CD4-positive, alpha-beta T cell treated with Interleukin-4 for 4 hours (primary cell): ENCODE data around the gene OGFR.
"Not testable (repeated sequence)": the region's sequence is repeated elsewhere in the genome, so short reads cannot be mapped to it uniquely, and the experiment has no call there.

ENCODE experiments used
- DNase-seq: peaks from one replicate; pipeline ENCODE4 v3.0.0-alpha.2; 2020

Gene OGFR

GRCh38 chr20:62841705-62842212 lies 37.1 kb downstream of the OGFR start:
- DNase-seq = no peak

GRCh38 chr20:62843656-62844055 lies 39.0 kb downstream of the OGFR start:
- no peak for DNase-seq

- DNase-seq = no peak
Measured at GRCh38 chr20:62844182-62844581, 39.5 kb downstream of the OGFR start.

- DNase-seq = no peak
Measured at GRCh38 chr20:62845416-62846160, 41.0 kb downstream of the OGFR start.

GRCh38 chr20:62846166-62846890 lies 41.7 kb downstream of the OGFR start:
- DNase-seq = no peak

- not testable (repeated sequence) for DNase-seq
Measured at GRCh38 chr20:62848917-62849316, 44.3 kb downstream of the OGFR start.

- DNase-seq = no peak
Measured at GRCh38 chr20:62849431-62849830, 44.8 kb downstream of the OGFR start.

- DNase-seq = no peak
Measured at GRCh38 chr20:62850333-62850974, 45.8 kb downstream of the OGFR start.

GRCh38 chr20:62852196-62852595 lies 47.6 kb downstream of the OGFR start:
- no peak for DNase-seq

- DNase-seq = no peak
Measured at GRCh38 chr20:62852841-62853240, 48.2 kb downstream of the OGFR start.

- not testable (repeated sequence) for DNase-seq
Measured at GRCh38 chr20:62853304-62853703, 48.7 kb downstream of the OGFR start.

GRCh38 chr20:62854121-62854520 lies 49.5 kb downstream of the OGFR start:
- DNase-seq = no peak

GRCh38 chr20:62855120-62855519 lies 50.5 kb downstream of the OGFR start:
- DNase-seq = no peak

GRCh38 chr20:62856931-62857619 lies 52.4 kb downstream of the OGFR start:
- no peak for DNase-seq

GRCh38 chr20:62858058-62858830 lies 53.6 kb downstream of the OGFR start:
- no peak for DNase-seq

- no peak for DNase-seq
Measured at GRCh38 chr20:62859721-62860120, 55.1 kb downstream of the OGFR start.

GRCh38 chr20:62860391-62860923 lies 55.8 kb downstream of the OGFR start:
- DNase-seq = no peak

GRCh38 chr20:62860924-62861691 lies 56.5 kb downstream of the OGFR start:
- peak; percentile 27 for DNase-seq

- peak; percentile 84 for DNase-seq
Measured at GRCh38 chr20:62861726-62862336, 57.2 kb downstream of the OGFR start, which contains the start of gene TCFL5. Gene TCFL5 (minus strand): TSS chr20:62861822. CDS start chr20:62861670, 152 bp downstream.
